Nephron progenitor cell (in vitro differentiated cells): ENCODE data around the gene DENND2D.

Source experiments
- DNase-seq: peaks from one replicate; pipeline ENCODE4 v3.0.0; 2021
- H3K27ac Mint-ChIP-seq: 2 replicates; pipeline ENCODE4 v1.8.0; 2021; ENCODE audit warnings: mild to moderate bottlenecking, moderate library complexity, mixed read lengths
- H3K27me3 Mint-ChIP-seq: 2 replicates; pipeline ENCODE4 v1.8.0; 2021; ENCODE audit warnings: mild to moderate bottlenecking, low read depth, mixed read lengths; ENCODE audit not compliant: poor library complexity
- H3K36me3 Mint-ChIP-seq: 2 replicates; pipeline ENCODE4 v1.8.0; 2021; ENCODE audit warnings: low read depth, mixed read lengths
- H3K4me1 Mint-ChIP-seq: 2 replicates; pipeline ENCODE4 v1.8.0; 2021; ENCODE audit warnings: mixed read lengths
- H3K4me3 Mint-ChIP-seq: 2 replicates; pipeline ENCODE4 v1.8.0; 2021; ENCODE audit warnings: mild to moderate bottlenecking, moderate library complexity, mixed read lengths
- H3K9me3 Mint-ChIP-seq: 2 replicates; pipeline ENCODE4 v1.8.0; 2021; ENCODE audit warnings: mild to moderate bottlenecking, moderate library complexity, mixed read lengths
- CTCF ChIP-seq: fragments of 200-600 bp; sonication (generic); IDR thresholded peaks from 2 replicates; pipeline ENCODE4 v1.5.0; 2021; ENCODE audit warnings: antibody characterized with exemption

The DENND2D gene

GRCh38 chr1:111202707-111203623, 2.5 kb upstream of the DENND2D start:
- DNase-seq, result no peak
- Mint-ChIP-seq H3K36me3 (no peaks in the 10 kb centered on the region), H3K27me3 (peaks cover 61% of the 10 kb centered on the region), H3K9me3 (peaks cover 6% of the 10 kb centered on the region), H3K27ac (peak overlapping the region; percentile 92), H3K4me3 (peak overlapping the region; percentile 59), H3K4me1 (peaks cover 10% of the 10 kb centered on the region)
- TF ChIP-seq CTCF, result no peak

- Mint-ChIP-seq H3K36me3 (no peaks in the 10 kb centered on the region), H3K9me3 (peaks cover 6% of the 10 kb centered on the region), H3K4me1 (peaks cover 10% of the 10 kb centered on the region), H3K27ac (no peak overlapping the region), H3K27me3 (peaks cover 55% of the 10 kb centered on the region), H3K4me3 (no peak overlapping the region)
- no peak for DNase-seq
- no peak for TF ChIP-seq CTCF
Observed at GRCh38 chr1:111202366-111202706, 1.9 kb upstream of the DENND2D start.

- Mint-ChIP-seq H3K27ac (no peak overlapping the region), H3K36me3 (no peaks in the 10 kb centered on the region), H3K9me3 (peaks cover 6% of the 10 kb centered on the region), H3K4me3 (no peak overlapping the region), H3K4me1 (peaks cover 10% of the 10 kb centered on the region), H3K27me3 (peaks cover 48% of the 10 kb centered on the region)
- no peak for TF ChIP-seq CTCF
- no peak for DNase-seq
Observed at GRCh38 chr1:111201275-111202090, 1.0 kb upstream of the DENND2D start.

GRCh38 chr1:111200802-111201161, 336 bp upstream of the DENND2D start:
- TF ChIP-seq CTCF, result no peak
- Mint-ChIP-seq H3K27ac (no peak overlapping the region), H3K4me1 (peaks cover 10% of the 10 kb centered on the region), H3K27me3 (peaks cover 46% of the 10 kb centered on the region), H3K4me3 (no peak overlapping the region), H3K9me3 (peaks cover 6% of the 10 kb centered on the region), H3K36me3 (no peaks in the 10 kb centered on the region)
- no peak for DNase-seq

- H3K9me3 Mint-ChIP-seq, result no peaks in the 10 kb centered on the region
- peaks cover 5% of the 10 kb centered on the region for H3K4me1 Mint-ChIP-seq
- no peak overlapping the region for H3K4me3 Mint-ChIP-seq
- no peak for TF ChIP-seq CTCF
- no peak overlapping the region for H3K27ac Mint-ChIP-seq
- DNase-seq, result no peak
- no peaks in the 10 kb centered on the region for H3K36me3 Mint-ChIP-seq
- peaks cover 32% of the 10 kb centered on the region for H3K27me3 Mint-ChIP-seq
Observed at GRCh38 chr1:111199329-111199728, 1.1 kb downstream of the DENND2D start.
